Gastroesophageal sphincter (tissue), 4 donors: ENCODE measurements around the gene CD300LB. TPM values are rescaled to one million over a fixed set of nuclear protein-coding genes. Genes with fewer than 3 reads are reported as not detected.
"Not testable (repeated sequence)": the region's sequence is repeated elsewhere in the genome, so short reads cannot be mapped to it uniquely, and the experiment has no call there.

Experiments used
- ATAC-seq: fragments of 150-250 bp; one replicate; pipeline ENCODE4 v1.9.1; 2016; ENCODE audit warnings: mild to moderate bottlenecking, moderate library complexity
- H3K27ac ChIP-seq, 4 donors: fragments of 200-600 bp; sonication (generic) in 3 of 4; 1 replicate in 3 of 4; 2 replicates in 1 of 4; pipeline ENCODE4 v1.5.1; 2016 to 2019
- H3K27me3 ChIP-seq: fragments of 200-600 bp; sonication (generic); one replicate; pipeline ENCODE4 v1.5.1; 2019
- H3K36me3 ChIP-seq, 2 donors: fragments of 200-600 bp; sonication (generic); one replicate each; pipeline ENCODE4 v1.5.1; 2019; ENCODE audit warnings: control low read depth in 1 of 2
- H3K4me1 ChIP-seq, 3 donors: fragments of 200-600 bp; sonication (generic); 1 replicate in 2 of 3; 2 replicates in 1 of 3; pipeline ENCODE4 v1.5.1; 2016 to 2019; ENCODE audit warnings: control low read depth in 2 of 3
- H3K4me3 ChIP-seq, 2 donors: fragments of 200-600 bp; sonication (generic); one replicate each; pipeline ENCODE4 v1.5.1; 2019; ENCODE audit warnings: mild to moderate bottlenecking in 1 of 2, moderate library complexity in 1 of 2
- H3K9me3 ChIP-seq, 3 donors: fragments of 200-600 bp; sonication (generic); one replicate each; pipeline ENCODE4 v1.5.1; 2017 to 2019; ENCODE audit warnings: control low read depth in 2 of 3
- CTCF ChIP-seq, 4 experiments: fragments of 200-600 bp in 2 of 4; fragments of 450-650 bp in 2 of 4; sonication (generic) in 1 of 4; IDR thresholded peaks; one replicate each; pipeline ENCODE4 v1.5.1; 2017 to 2019; ENCODE audit warnings: antibody characterized with exemption in 4 of 4, mild to moderate bottlenecking in 2 of 4, moderate library complexity in 2 of 4
- EP300 ChIP-seq: sonication (generic); formaldehyde crosslinking; IDR thresholded peaks from one replicate; pipeline ENCODE4 v1.6.1; 2017; ENCODE audit warnings: antibody characterized with exemption, mild to moderate bottlenecking
- POLR2A ChIP-seq, 2 donors: fragments of 450-650 bp; IDR thresholded peaks; one replicate each; pipeline ENCODE4 v1.6.1; 2017; ENCODE audit warnings: antibody characterized with exemption in 2 of 2, mild to moderate bottlenecking in 2 of 2, moderate library complexity in 1 of 2
- POLR2AphosphoS5 ChIP-seq: sonication (generic); formaldehyde crosslinking; IDR thresholded peaks from one replicate; pipeline ENCODE4 v1.6.1; 2017; ENCODE audit warnings: antibody characterized with exemption
- WGBS, 2 donors: methylation state at CpG; one replicate each; pipeline ENCODE4 v1.1.5; 2018; ENCODE audit warnings: low coverage in 1 of 2; 5-methylcytosine and 5-hydroxymethylcytosine counted together
- total RNA-seq, 4 donors: library from RNA; depleted of rRNA; stranded (reverse); fragments of >200 nt; gene quantifications; one replicate each; pipeline ENCODE4 v1.1.0, GENCODE V29; 2016

CD300LB gene
- total RNA-seq, 4 donors from 2014 or later: 0.67 to 1.0 TPM; not detected in 2

DNA sequence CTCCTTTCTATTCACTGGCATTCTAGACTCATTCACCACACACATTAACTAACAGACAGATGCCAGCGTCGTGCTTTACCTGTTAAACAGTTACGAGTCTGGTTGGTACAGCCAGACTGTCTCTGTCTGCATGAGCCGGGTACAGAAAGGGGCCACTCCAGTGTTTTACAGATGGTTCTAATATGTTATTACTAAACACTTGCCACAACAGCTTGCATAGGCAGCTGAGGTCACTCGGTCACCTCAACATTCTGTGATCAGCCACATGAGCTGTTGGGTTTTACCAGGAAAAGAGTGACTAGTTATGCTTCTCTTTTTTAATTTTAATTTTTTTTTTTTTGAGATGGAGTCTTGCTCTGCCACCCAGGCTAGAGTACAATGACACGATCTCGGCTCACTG is 39.6 kb downstream of the CD300LB start:
- 63 to 78% methylated on average over 5 to 7 of the region's 7 CpGs for WGBS, 2 donors
- Histone ChIP-seq H3K9me3 (no peaks in the 10 kb centered on the region), H3K27me3 (peaks cover 26% of the 10 kb centered on the region), H3K36me3 (no peaks in the 10 kb centered on the region), H3K27ac (no peak overlapping the region), H3K4me1 (no peaks in the 10 kb centered on the region), H3K4me3 (no peak overlapping the region)
- TF ChIP-seq POLR2AphosphoS5: no peak
- no peak for TF ChIP-seq CTCF (IDR thresholded peaks at IDR 0.05)
- no peak for TF ChIP-seq POLR2A (IDR thresholded peaks at IDR 0.05)
- no peak for TF ChIP-seq EP300
- no peak for ATAC-seq

- H3K4me3 ChIP-seq: no peak overlapping the region
- H3K27me3 ChIP-seq: peaks cover 33% of the 10 kb centered on the region
- no peaks in the 10 kb centered on the region for H3K4me1 ChIP-seq
- no peak for TF ChIP-seq POLR2A (IDR thresholded peaks at IDR 0.05)
- no peak for TF ChIP-seq POLR2AphosphoS5
- TF ChIP-seq CTCF (IDR thresholded peaks at IDR 0.05): no peak
- TF ChIP-seq EP300: no peak
- no peaks in the 10 kb centered on the region for H3K9me3 ChIP-seq
- H3K27ac ChIP-seq: no peak overlapping the region
- H3K36me3 ChIP-seq: no peaks in the 10 kb centered on the region
- 60 to 76% methylated on average over 4 to 6 of the region's 9 CpGs for WGBS, 2 donors
- no peak for ATAC-seq
Measured at GRCh38 chr17:74490716-74491115, 40.6 kb downstream of the CD300LB start.

DNA sequence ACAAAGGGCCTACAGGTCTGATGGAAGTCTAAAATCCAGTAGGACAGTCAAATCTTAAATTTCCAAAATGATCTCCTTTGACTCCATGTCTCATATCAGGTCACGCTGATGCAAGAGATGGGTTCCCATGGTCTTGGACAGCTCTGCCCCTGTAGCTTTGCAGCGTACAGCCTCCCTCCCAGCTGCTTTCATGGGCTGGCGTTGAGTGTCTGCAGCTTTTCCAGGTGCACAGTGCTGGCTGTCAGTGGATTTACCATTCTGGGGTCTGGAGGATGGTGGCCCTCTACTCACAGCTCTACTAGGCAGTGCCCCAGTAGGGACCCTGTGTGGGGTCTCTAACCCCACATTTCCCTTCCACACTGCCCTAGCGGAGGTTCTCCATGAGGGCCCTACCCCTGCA is 43.0 kb downstream of the CD300LB start:
- H3K4me1 ChIP-seq: not testable (repeated sequence)
- WGBS, 2 donors: 100% methylated on average over 1 to 2 of the region's 4 CpGs

GRCh38 chr17:74485841-74486240 is 45.4 kb downstream of the CD300LB start:
- ATAC-seq: no peak
- Histone ChIP-seq H3K36me3 (no peaks in the 10 kb centered on the region), H3K4me3 (no peak overlapping the region), H3K27me3 (peaks cover 39% of the 10 kb centered on the region), H3K27ac (no peak overlapping the region), H3K9me3 (no peaks in the 10 kb centered on the region), H3K4me1 (no peaks in the 10 kb centered on the region)
- no peak for TF ChIP-seq EP300
- no peak for TF ChIP-seq POLR2AphosphoS5
- 80% methylated on average over 1 of the region's 5 CpGs; no CpG with 5 or more reads in 1 of the 2 donors for WGBS, 2 donors

More for the DNA sequence above, 43.0 kb downstream of the CD300LB start:
- H3K27me3 ChIP-seq: peaks cover 36% of the 10 kb centered on the region
- not testable (repeated sequence) for ATAC-seq, H3K9me3 ChIP-seq, H3K27ac ChIP-seq, H3K36me3 ChIP-seq, H3K4me3 ChIP-seq

DNA sequence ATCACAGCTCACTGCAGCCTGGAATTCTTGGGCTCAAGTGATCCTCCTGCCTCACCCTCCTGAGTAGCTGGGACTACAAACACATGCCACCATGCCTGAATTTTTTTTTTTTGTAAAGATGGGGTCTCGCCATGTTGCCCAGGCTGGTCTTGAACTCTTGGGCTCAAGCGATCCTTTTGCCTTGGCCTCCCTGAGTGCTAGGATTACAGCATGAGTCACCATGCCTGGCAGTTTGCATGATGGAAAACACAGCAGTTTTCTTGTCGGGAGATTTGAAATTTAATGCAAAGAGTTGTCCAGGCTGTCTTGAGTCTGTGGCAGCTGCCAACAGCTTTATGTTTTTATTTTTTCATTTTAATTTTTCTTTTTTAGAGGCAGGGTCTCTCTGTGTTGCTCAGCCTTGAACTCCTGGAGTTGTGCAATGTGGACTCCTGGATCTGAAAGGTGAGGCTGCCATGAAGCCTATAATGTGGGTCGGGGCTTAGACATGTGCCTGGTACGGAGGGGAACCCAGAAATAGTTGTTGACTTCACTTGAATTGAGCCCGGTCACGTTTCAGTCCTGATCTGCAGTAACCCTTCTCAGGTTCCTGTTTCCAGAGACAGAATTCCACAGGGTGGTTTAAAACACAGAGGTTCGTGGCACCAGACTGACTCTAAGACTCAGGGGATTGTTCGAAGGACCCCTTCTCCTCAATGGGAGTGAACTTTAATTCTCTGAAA is 46.1 kb downstream of the CD300LB start:
- no peaks in the 10 kb centered on the region for H3K9me3 ChIP-seq
- H3K4me3 ChIP-seq: no peak overlapping the region
- H3K27ac ChIP-seq: no peak overlapping the region
- peaks cover 42% of the 10 kb centered on the region for H3K27me3 ChIP-seq
- no peak for ATAC-seq
- no peaks in the 10 kb centered on the region for H3K36me3 ChIP-seq
- TF ChIP-seq POLR2AphosphoS5: no peak
- no peak for TF ChIP-seq EP300
- TF ChIP-seq POLR2A (IDR thresholded peaks at IDR 0.05): no peak
- H3K4me1 ChIP-seq: no peaks in the 10 kb centered on the region
- 59 to 60% methylated on average over 4 to 9 of the region's 9 CpGs for WGBS, 2 donors

DNA sequence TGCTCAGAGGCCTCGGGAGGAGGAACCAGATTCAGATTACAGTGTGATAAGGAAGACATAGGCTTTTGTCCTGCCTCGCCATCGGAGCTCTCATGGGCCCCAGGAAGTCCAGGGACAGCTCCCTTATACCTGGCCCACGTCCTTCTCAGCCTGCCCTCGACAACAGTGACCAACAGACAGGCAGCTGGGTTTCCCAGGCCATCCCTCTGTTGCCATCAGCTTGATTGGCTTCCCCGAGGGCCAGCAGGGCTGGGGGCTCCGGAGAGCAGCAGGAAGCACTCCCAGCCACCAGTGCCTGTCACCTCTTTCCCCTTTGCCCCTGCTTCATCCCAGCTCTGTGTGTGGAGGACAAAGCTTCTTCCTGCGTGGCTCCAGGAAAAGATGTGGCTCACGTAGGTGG is 47.2 kb downstream of the CD300LB start:
- peaks cover 49% of the 10 kb centered on the region for H3K27me3 ChIP-seq
- ATAC-seq: no peak

More for the DNA sequence above, 47.2 kb downstream of the CD300LB start:
- 20 to 63% methylated on average over 2 of the region's 9 CpGs for WGBS, 2 donors
- Histone ChIP-seq H3K27ac (no peak overlapping the region), H3K9me3 (no peaks in the 10 kb centered on the region), H3K4me3 (no peak overlapping the region), H3K4me1 (no peaks in the 10 kb centered on the region), H3K36me3 (no peaks in the 10 kb centered on the region)
- TF ChIP-seq EP300 (no peak), POLR2A (IDR thresholded peaks at IDR 0.05) (no peak), CTCF (IDR thresholded peaks at IDR 0.05) (no peak), POLR2AphosphoS5 (no peak)
